Right ventricle myocardium superior (tissue), 1 donor: ENCODE data around the gene TSPAN4. TPM values are rescaled to one million over a fixed set of nuclear protein-coding genes. Genes with fewer than 3 reads are reported as not detected.

Source experiments
- ATAC-seq: fragments of 200-7000 bp; cut with Tn5 transposase; one replicate; pipeline ENCODE4 v1.9.1; 2020; ENCODE audit warnings: mild to moderate bottlenecking; ENCODE audit not compliant: poor library complexity
- DNase-seq: peaks from one replicate; pipeline ENCODE4 v3.0.0-alpha.2; 2020
- intact Hi-C: fragments of 100-400 bp; cut with DNase I; formaldehyde crosslinking; loops from one replicate; pipeline ENCODE4 v1.11.2; 2022
- total RNA-seq: library from RNA; stranded (reverse); fragmentation: NEBNext Ultra II Directional; extraction: Animal tissue kit (Norgen Biotek cat#: 25700); gene quantifications from one replicate; pipeline ENCODE4 v1.2.1, GENCODE V29; 2021
- donor health status: DM: no; HTN: yes; CAD: no; lungs with severe emphysema.

TSPAN4 gene
- total RNA-seq, 1 donor from 2014 or later, result 40.5 TPM

DNA sequence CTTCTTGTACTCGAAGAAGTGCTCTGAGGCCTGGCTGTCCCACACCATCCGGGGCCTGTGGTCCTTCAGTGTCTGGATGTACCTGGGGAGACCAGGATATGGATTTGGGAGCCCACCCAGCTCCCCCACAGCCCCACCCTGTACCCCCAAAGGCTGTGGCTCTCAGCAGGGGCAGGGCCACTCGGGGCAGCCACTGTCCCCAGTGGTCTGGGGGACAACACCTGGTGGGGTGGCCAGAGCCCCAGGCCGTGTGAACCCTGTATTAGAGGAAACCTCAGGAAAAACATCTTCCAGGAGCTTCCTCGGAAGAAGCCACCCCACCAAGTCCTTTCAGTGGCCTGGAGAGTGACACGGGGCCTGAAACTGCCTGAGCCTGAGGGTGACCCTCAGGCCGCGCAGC is 27.8 kb downstream of the TSPAN4 start:
- intact Hi-C loops, result no loop called here
- ATAC-seq (no peak), DNase-seq (no peak)

DNA sequence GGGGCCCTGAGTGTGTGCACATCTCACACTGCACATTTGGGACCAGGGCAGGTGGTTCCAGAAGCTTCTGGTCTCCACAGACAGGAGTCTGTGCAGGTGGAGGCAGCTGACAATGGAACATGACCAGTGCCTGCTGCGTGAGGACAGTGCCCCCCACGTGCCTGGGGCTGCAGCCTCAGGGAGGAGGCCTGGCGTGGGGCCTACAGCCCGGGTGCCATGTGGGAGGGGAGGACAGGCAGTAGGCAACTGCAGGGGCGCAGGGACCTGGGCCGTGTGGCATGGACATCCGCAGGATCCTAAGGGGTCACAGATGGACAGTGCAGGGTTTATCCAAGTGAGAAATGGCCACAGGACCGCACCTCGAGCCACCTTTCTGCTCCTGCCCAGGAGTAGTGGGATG is 28.8 kb downstream of the TSPAN4 start:
- DNase-seq (no peak), ATAC-seq (no peak)
- intact Hi-C loops, result no loop called here

DNA sequence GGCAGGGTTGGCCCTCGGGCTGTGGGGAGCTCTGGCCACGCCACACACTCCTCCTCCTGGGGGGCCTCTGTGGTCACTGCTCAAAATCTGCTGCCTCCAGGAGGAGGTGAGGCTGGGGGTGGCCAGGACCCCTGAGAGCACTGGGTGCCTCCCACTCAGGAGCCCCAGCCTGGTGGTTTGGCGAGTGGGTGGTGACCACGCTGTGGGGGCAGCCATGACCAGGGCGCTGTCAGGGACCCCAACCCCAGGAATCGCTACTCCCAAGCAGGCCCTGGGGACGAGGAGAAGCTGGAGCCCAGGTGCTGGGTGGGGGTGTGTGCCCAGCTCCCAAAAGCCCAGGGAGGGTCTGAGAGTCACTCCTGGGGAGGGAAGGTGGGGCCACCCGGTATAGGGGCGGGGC is 30.1 kb downstream of the TSPAN4 start:
- ATAC-seq (no peak), DNase-seq (no peak)

DNA sequence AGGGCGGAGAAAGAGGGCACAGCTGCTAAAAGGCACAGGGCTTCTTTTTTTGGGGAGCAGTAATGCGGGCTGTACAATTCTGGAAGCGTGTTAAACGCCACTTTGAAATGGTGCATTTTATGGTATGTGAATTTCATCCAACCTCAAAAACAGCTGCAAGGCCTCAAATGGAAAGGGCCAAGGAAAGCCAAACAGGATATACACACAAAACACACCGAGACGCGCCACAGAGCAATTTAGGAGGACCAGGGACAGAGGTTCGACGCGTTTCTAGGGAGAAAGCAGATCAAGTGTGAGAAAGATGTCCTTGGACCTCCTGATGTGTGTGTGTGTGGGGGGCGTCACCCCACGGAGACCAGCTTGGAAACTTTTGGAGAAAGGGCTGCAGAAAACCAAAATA is 31.1 kb downstream of the TSPAN4 start:
- ATAC-seq, result no peak
- DNase-seq, result no peak
- intact Hi-C loops, result no loop called here

More for the DNA sequence above, 30.1 kb downstream of the TSPAN4 start:
- intact Hi-C loops, result no loop called here

DNA sequence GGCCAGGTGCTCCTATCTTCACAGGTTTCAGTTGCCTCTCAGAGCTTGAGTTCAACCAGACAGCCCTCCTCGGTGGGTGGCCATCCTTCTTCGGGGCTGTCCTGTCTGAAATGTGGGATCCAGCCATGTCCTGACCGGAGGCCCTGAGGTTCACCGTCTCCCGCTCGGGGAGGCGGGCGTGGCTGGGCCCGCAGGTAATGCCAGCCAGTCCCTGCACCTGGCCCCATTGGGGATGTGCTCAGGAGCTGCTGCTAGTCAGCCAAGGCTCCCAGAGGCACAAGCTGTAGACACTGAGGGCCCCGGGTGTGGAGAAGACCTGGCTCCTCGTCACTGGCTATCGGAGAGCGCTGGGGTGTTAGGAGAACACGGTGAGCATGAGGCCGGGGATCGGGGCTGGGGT is 32.6 kb downstream of the TSPAN4 start:
- ATAC-seq (no peak), DNase-seq (no peak)
- intact Hi-C loops, result no loop called here

DNA sequence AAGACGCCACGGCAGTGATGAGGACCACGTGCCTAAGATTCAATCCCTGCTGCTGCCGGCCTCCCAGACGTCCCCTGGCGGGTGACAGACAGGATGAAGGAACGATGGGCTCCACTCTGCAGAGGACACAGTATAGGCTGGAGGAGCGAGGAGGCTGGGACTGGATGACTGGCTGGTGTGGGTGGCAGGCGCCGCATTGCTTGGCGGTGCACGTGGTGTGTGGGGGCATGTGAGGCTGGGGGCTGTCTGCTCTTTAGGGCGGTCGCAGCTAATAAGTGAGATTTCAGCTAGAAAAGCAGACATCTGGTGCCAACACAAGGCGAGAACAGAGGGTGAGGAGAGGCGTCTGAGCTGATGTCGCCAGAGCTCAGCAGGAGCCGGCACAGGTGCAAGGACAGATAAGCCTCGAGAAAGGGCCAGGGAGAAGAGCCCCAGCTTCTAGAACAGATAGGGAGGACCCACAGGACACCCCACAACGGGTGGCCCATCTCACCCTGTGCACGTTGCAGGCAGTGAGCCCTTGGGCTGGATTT is 33.2 kb downstream of the TSPAN4 start:
- ATAC-seq (no peak), DNase-seq (no peak)
- intact Hi-C loops, result no loop called here

DNA sequence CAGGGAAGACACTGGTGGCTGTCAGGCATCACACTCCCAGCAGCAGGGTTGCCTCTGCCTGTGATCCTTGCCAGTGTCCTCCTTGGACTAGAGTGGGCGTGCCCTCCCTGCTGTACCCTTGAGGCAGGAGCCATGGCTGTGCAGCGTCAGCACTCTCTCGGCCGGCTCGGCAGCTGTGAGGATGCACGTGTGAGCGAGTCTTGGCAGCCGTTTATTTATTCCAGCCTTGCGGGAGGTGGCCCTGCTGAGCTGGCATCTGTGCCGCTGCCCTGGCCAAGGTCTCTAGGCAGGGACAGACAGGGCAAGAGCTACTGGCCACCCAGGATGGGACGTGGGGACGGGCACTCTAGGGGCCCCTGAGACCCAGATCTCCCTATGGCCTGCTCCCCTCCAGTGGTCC is 33.9 kb downstream of the TSPAN4 start:
- DNase-seq (peak; percentile 83), ATAC-seq (peak; percentile 91)
- intact Hi-C loops, result no loop called here

DNA sequence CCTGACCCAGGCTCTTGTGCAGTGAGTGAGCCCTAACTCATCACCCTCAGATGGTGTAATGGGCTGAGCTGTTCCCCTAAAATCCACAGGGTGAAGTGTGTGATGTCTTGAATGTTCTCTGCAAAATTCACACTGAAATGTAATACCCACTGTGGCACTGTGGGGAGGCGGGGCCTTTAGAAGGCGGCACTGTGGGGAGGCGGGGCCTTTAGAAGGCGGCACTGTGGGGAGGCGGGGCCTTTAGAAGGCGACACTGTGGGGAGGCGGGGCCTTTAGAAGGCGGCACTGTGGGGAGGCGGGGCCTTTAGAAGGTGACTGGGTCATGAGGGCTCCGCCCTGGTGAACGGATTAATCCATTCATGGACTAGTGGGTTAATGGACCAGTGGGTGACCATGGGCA is 34.9 kb downstream of the TSPAN4 start:
- intact Hi-C loops, result no loop called here
- no peak for ATAC-seq
- no peak for DNase-seq

DNA sequence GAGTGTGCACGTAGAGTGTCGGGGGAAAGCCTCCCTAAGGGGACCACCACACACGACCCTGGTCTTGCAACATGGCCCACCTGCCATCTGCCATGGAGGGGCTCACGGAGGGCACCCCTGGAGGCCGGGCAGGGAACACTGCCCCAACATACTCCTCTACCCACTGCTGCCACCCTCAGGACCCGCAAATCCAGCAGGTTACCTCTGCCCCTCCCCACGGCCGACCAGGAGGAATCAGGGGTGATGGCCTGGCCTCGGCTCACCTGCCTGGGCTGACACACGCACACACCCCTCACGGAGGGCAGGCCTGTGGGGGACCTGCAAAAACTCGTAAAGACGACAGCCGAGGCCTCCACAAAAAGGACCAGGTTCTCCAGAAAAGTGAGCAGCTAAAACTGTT is 37.8 kb downstream of the TSPAN4 start:
- intact Hi-C loops, result no loop called here
- ATAC-seq, result no peak

DNA sequence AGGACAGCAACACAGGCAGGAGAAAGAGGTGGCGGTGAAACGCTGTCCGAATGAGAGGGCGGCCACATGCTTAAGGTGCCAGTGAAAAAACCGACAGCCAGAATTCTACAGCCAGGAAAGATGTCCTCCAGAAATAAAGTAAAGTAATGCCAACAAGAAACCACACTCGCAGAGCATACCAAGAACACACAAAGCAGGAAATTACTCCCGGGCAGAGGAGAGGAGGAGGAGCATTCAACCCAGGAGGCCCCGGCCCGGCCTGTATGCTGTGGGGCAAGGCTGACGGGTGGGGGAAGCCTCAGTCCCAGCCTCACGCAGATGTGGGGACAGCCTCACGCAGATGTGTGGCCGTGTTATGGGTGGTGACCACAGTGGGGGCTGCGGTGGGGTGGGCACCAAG is 39.9 kb downstream of the TSPAN4 start:
- ATAC-seq (no peak), DNase-seq (no peak)
- intact Hi-C loops, result no loop called here

More for the DNA sequence above, 37.8 kb downstream of the TSPAN4 start:
- no peak for DNase-seq

DNA sequence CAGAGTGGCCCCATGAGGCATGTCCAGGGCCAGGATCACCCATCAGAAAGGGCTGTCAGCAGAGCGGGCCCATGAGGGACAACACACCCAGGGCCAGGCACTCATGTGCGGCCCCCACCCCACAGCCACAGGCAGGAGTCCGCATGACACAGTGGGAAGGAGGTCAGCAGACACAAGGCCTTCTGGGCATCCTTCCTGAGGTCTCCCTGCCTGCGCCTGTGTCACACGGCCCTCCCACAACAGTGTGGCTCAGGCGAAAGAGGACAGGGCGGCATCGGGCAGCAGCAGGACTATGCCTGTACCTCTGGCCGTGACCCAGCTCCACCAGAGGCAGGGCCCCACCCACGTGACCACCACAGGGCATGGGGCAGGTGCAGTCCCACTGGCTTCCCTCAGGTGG is 40.9 kb downstream of the TSPAN4 start:
- ATAC-seq (no peak), DNase-seq (no peak)
- intact Hi-C loops, result no loop called here

DNA sequence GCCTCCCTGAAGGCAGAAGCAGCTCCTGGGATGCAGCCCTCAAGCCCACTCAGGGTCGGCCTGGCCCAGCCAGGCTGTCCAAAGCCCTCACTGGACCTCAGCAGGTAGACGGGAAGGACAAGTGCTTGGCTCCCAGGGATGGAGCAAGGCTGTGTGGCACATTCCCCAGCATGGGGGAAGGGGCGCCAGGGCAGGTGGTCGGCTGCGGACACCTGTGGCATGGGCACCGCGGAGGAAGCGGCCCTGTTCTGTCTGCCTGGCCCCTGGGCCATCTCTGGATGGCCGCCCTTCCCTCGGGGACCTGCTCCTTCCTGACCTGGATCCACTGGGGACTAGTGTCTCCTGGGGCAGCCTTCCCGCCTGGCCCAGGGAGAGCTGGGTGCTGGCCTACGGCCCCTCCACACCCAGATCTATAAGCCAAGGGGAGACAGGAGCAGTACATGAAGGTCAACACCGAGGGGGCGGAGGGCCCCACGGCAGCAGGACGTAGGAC is 42.0 kb downstream of the TSPAN4 start:
- no peak for DNase-seq
- intact Hi-C loops, result no loop called here
- no peak for ATAC-seq

DNA sequence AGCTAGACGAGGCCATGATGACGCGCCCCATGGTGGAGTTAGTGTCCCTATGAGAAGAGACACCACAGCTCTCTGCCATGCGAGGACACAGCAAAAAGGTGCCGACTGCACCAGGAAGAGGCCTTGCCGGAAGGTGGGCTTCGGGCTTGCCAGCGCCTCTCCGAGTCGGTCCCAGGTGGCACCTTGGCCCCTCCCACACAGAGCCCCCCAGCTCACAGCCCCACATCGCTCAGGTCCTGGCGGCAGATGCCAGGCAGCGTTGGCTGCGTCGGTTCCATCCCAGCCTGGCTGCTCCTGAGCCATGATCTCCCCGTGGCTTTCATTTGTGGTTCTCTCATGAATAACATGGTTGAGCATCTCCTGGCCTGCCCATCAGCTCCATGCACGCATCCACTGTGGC is 43.9 kb downstream of the TSPAN4 start:
- ATAC-seq (no peak), DNase-seq (no peak)
- intact Hi-C loops, result no loop called here

DNA sequence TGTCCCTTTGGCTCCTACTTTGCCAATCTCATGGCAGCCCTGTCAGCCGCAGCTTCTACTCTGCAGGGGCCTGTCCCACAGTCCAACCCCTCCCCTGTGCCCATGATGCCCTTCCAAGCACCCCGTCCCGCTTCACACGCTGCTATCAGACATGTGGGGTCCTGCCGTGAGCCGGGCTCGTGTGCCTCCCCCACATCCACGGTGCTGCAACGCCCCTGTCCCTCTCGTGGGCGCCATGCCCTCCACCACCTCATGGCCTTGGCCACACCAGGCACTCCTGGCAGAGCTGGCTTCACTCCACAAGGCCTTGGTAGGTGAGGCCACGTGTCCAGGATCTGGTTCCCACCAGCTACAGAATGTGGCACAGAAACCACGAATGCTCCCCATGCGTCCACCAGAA is 44.9 kb downstream of the TSPAN4 start:
- intact Hi-C loops, result no loop called here
- no peak for ATAC-seq
- no peak for DNase-seq

DNA sequence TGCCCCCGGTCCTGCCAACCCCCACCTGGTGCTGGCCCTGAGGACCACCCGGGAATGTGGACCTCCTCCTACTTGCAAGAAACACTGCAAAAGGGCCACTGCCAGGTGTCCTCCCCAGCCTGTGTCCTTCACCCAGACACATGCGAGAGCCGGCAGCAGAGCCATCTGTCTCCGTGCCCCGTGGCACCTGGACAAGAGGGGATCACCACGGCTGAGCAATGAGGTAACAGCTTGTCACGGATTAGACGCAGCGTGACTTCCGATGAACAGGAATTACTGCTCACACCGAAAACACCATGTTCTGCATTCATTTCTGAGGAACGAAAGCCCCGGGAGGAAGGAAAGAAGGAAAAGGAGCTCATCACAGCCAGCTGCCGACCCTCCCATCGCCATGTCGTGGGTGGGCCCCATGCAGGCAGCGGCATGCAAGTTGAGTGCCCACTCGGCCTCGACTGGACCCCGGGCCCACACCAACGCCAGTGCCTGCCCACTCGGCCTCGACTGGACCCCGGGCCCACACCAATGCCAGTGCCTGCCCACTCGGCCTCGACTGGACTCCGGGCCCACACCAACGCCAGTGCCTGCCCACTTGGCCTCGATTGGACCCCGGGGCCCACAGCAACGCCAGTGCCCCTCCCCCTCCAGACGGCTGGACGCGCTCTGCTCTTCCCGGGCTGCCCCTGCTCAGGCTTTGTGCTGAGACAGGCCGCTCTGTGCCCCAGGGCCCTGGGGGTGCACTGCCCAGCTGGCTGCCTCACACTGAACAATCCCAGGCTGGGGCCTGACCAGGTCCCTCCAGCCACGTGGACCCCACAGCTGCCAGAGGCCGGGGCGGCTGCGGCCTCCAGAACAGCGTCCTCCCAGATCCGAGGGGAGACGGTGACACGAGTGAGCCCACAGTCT is 45.9 kb downstream of the TSPAN4 start:
- no peak for ATAC-seq
- no peak for DNase-seq
- intact Hi-C loops, result no loop called here

DNA sequence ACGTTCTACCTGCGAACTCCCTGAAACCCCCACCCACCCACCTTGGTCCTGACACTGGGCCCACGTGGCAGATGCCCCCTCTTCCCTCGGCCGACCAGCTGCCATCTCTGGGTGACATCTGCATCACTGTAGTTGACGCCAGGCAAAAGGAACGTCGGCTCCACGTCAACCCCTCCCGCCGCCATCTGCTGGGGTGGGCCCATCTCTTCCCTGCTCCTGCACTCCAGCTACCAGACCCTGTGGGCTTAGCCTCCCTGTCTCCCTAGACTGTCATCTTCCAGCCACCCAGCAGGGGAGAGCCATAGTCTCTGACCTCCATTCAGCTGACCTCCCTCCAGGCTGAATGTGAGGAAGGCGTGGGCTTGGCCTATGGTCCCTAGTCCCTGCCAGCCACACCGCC is 46.6 kb downstream of the TSPAN4 start:
- intact Hi-C loops, result no loop called here
- DNase-seq (no peak), ATAC-seq (no peak)

DNA sequence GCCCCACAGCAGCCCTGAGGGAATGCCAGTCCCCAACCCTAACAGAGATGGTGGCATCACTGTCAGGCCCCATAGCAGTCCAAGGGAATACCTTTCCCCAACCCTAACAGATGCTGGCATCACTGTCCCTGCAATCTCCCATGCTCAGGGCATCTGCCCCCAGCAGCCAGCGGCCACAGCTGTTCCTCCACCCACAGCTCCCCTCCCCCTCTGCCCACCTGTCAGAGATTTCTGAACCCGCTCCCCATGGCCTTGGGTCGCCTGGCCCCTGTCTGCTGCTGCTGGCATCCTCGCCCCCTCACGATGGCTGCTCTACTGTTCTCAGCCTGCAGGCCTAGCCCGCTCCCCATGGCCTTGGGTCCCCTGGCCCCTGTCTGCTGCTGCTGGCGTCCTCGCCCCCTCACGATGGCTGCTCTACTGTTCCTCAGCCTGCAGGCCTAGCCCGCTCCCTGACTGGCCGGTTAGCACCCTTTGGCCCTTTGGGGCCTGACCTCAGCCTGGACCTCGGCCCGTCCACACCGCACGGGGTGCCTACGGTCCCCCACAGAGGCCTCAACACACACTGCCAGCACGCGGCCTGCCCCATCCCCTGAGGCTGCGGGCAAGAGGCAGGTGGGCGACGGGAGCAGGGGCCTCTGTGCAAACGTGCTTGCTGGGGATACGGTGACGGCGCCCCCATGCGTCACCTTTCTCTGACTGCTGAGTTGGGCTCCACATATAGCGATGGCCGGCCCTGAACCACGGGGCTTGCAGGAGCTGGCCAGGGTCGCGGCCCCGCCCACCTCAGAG is 47.2 kb downstream of the TSPAN4 start:
- ATAC-seq, result no peak
- intact Hi-C loops, result no loop called here
- no peak for DNase-seq

DNA sequence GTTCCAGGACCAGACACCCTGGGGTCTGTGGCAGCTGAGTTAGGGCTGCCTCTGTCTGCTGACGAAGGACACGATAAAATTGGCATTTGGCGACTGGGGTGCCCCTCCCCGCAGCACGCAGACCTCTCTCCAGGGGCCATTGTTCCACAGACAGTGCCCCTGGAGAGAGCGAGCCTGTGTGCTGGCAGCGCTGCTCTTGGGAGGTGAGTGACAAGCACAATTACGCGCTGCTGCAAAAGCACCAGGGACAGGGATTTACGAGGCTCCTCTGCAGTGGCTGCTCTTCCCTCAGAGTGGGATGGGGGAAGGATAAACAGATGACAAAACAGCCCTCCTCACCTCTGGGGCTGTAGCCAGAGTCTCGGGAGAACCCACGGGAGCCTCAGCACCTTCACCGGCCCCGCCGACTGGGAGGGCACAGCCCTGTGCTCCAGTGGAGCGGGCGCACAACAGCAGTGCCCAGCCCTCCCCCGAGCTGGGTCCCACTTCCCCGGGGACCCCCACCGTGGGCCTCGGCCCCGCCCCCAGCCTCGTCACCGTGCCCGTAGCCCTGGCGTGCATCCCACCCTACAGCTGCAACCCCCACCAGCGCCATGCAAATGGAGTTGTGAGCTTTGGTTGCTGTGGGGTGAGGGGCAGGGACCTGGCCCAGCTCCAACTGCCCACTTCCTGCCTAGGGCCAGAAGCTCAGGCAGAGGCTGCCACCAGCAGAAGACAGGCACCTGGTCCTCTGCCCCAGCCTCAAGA is 48.3 kb downstream of the TSPAN4 start:
- ATAC-seq (no peak), DNase-seq (no peak)

DNA sequence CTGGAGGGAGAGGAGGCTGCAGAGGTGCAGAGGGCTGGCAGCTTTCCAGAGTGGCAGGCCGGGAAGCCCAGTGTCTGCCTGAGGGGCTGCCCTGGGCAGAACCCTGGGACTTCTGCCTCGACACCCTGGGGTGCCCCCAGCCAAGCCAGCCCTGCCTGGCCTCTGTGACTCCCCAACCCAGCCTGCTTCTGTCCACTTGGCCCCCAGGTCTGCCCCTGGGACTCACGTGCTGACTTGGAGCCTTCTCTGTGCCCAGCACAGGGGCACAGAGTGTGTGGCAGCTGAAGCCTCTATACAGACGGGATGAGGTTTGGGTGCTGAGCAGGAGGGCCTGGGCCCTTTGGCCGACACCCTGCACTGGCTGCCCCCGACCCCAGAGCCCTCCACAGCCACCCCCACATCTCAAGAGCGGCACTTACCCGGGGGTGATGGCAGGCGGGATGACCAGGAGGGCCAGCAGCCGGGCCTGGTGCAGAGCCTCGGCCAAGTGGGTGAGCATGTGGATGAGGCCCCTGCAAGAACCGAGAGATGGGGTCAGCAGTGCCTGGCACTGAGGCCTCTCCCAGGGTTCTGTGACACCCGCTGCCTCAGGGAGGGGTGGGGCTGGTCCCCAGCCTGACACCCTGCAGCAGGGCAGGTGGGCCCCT is 50.5 kb downstream of the TSPAN4 start:
- no peak for ATAC-seq
- intact Hi-C loops, result no loop called here
- no peak for DNase-seq

More for the DNA sequence above, 48.3 kb downstream of the TSPAN4 start:
- intact Hi-C loops, result no loop called here
